ENCODE results near the gene CAMK1. TPM values are rescaled to one million over a fixed set of nuclear protein-coding genes. Genes with fewer than 3 reads are reported as not detected.
A peak's percentile ranks its signal among the peaks of the same experiment; 100 is the strongest.

Gene CAMK1
- total RNA-seq, result 10 to 100 TPM; 27.0 to 27.4 TPM
- 2.9 TPM for polyA plus RNA-seq

DNA sequence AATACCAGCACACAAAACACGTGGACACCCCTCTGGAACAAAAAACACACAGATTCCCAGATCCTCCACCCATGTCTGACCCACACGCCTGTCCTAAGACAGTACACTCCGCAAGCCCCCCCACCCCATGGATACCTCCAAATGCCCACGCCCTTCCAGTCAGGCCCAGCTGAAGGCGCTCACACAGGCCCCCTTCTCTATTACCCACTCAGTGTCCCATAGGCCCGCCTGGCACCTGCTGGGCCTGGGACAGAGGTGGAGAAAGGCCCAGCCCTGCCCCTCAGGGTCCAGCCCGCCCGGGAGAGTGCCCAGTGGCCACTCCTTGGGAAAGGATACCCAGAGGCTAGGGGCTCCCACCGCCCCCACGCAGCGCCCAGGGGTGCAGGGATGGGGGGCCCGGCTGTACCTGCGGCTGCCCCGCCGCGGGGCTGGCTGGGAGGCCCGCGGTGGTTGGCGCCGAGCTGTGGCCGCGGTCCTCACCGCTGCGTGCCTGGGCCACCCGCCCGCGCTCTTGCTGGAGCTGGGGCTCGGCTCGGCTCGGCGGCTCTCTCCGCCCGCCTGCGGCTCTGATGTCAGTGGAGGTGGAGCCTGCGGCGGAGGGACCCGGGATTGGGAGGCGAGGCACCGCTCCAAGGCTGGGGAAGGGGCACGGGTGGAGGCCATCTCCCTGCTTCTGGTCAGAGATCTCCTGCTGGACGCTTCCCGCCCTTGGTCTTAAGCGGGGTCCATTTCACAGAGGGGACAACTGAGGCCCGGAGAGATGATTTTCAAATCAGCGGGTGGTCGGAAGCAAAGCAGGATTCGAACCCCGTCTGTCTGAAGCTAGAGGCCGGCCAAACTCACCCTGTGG is at the start of gene CAMK1:
CAMK1 (minus strand) TSS at position 522 of the 850 bp plus-strand sequence. CDS start 2,198 bp downstream, outside the sequence.
- peaks cover 0 to 6% of the 10 kb centered on the region in 2 donors for H3K27me3 Mint-ChIP-seq
- H3K4me3 Mint-ChIP-seq, result peak within 1 kb of the TSS; percentile 60 to 74 (median 71)
- peaks cover 0 to 3% (median 0%) of the 10 kb centered on the region in 3 donors for H3K36me3 Mint-ChIP-seq
- H3K36me3 ChIP-seq (ENCODE audit: insufficient read depth, low read length), result no peaks in the 10 kb centered on the region
- no peak within 1 kb of the TSS for H3K27ac ChIP-seq (ENCODE audit: low read depth, low read length)
- no peaks in the 10 kb centered on the region for H3K9me3 Mint-ChIP-seq
- ChIA-PET POLR2A (interaction anchor here (0.6 to 0.8 kb wide), 3 partner anchors 17 to 814 kb away, joined by 5 to 7 read pairs (median 6); partner anchors contain the start of gene ARPC4), CTCF (interaction anchor here (1.3 kb wide), 1 partner anchor 11 kb away, joined by 3 read pairs; no protein-coding TSS in a partner anchor)
- H3K9me3 ChIP-seq (ENCODE audit: low read length), result no peaks in the 10 kb centered on the region
- peak in 4 of 5 donors; percentile 24 to 56 (median 29) for DNase-seq
- peaks cover 15 to 32% (median 16%) of the 10 kb centered on the region in 3 donors for H3K4me1 Mint-ChIP-seq
- peaks cover 8% of the 10 kb centered on the region for H3K4me1 ChIP-seq (ENCODE audit: insufficient read depth, low read length)
- peak within 1 kb of the TSS in 5 of 8 donors; percentile 23 to 97 (median 80) for H3K27ac Mint-ChIP-seq
- H3K27me3 ChIP-seq (ENCODE audit: insufficient read depth, low read length, poor library complexity, severe bottlenecking), result no peaks in the 10 kb centered on the region
- peak within 1 kb of the TSS; percentile 47 for H3K4me3 ChIP-seq (ENCODE audit: low read length)

GRCh38 chr3:9818666-9819335 is 49.1 kb upstream of the CAMK1 start:
- H3K4me1 Mint-ChIP-seq, result no peaks in the 10 kb centered on the region

GRCh38 chr3:9817436-9817835 is 47.7 kb upstream of the CAMK1 start:
- CTCF ChIA-PET, result no interaction called here
- H3K4me1 Mint-ChIP-seq, result no peaks in the 10 kb centered on the region
- H3K4me3 Mint-ChIP-seq, result no peak overlapping the region
- H3K27ac ChIP-seq (ENCODE audit: low read depth, low read length), result no peak overlapping the region
- no peaks in the 10 kb centered on the region for H3K9me3 ChIP-seq (ENCODE audit: low read length)
- H3K9me3 Mint-ChIP-seq, result no peaks in the 10 kb centered on the region
- POLR2A ChIA-PET, result no interaction called here
- peaks cover 0 to 10% (median 6%) of the 10 kb centered on the region in 3 donors for H3K36me3 Mint-ChIP-seq
- no peak overlapping the region for H3K4me3 ChIP-seq (ENCODE audit: low read length)
- H3K4me1 ChIP-seq (ENCODE audit: insufficient read depth, low read length), result no peaks in the 10 kb centered on the region
- peaks cover 3% of the 10 kb centered on the region for H3K36me3 ChIP-seq (ENCODE audit: insufficient read depth, low read length)
- no peak for DNase-seq
- no peaks in the 10 kb centered on the region for H3K27me3 ChIP-seq (ENCODE audit: insufficient read depth, low read length, poor library complexity, severe bottlenecking)
- peak overlapping the region in 1 of 8 donors; percentile 54 for H3K27ac Mint-ChIP-seq
- H3K27me3 Mint-ChIP-seq, result no peaks in the 10 kb centered on the region

More at GRCh38 chr3:9818666-9819335, 49.1 kb upstream of the CAMK1 start:
- H3K36me3 Mint-ChIP-seq, result peaks cover 0 to 6% (median 6%) of the 10 kb centered on the region in 3 donors
- H3K27ac Mint-ChIP-seq, result peak overlapping the region in 1 of 8 donors; percentile 1
- Histone ChIP-seq H3K36me3 (ENCODE audit: insufficient read depth, low read length) (peaks cover 3% of the 10 kb centered on the region), H3K4me3 (ENCODE audit: low read length) (no peak overlapping the region), H3K27ac (ENCODE audit: low read depth, low read length) (no peak overlapping the region), H3K4me1 (ENCODE audit: insufficient read depth, low read length) (no peaks in the 10 kb centered on the region), H3K27me3 (ENCODE audit: insufficient read depth, low read length, poor library complexity, severe bottlenecking) (no peaks in the 10 kb centered on the region), H3K9me3 (ENCODE audit: low read length) (no peaks in the 10 kb centered on the region)
- POLR2A ChIA-PET, result no interaction called here
- CTCF ChIA-PET, result no interaction called here
- H3K27me3 Mint-ChIP-seq, result no peaks in the 10 kb centered on the region
- H3K4me3 Mint-ChIP-seq, result no peak overlapping the region
- DNase-seq, result no peak
- no peaks in the 10 kb centered on the region for H3K9me3 Mint-ChIP-seq

- peaks cover 3% of the 10 kb centered on the region for H3K36me3 ChIP-seq (ENCODE audit: insufficient read depth, low read length)
- Mint-ChIP-seq H3K36me3 (peaks cover 0 to 11% (median 2%) of the 10 kb centered on the region in 3 donors), H3K27me3 (no peaks in the 10 kb centered on the region), H3K27ac (peak overlapping the region in 1 of 8 donors; percentile 77), H3K9me3 (no peaks in the 10 kb centered on the region), H3K4me3 (no peak overlapping the region), H3K4me1 (peaks cover 5 to 10% (median 9%) of the 10 kb centered on the region in 3 donors)
- ChIA-PET POLR2A (no interaction called here), CTCF (no interaction called here)
- H3K4me1 ChIP-seq (ENCODE audit: insufficient read depth, low read length), result peaks cover 1% of the 10 kb centered on the region
- no peak overlapping the region for H3K27ac ChIP-seq (ENCODE audit: low read depth, low read length)
- H3K9me3 ChIP-seq (ENCODE audit: low read length), result no peaks in the 10 kb centered on the region
- no peaks in the 10 kb centered on the region for H3K27me3 ChIP-seq (ENCODE audit: insufficient read depth, low read length, poor library complexity, severe bottlenecking)
- no peak for DNase-seq
- no peak overlapping the region for H3K4me3 ChIP-seq (ENCODE audit: low read length)
Observed at GRCh38 chr3:9815986-9816385, 46.2 kb upstream of the CAMK1 start.

DNA sequence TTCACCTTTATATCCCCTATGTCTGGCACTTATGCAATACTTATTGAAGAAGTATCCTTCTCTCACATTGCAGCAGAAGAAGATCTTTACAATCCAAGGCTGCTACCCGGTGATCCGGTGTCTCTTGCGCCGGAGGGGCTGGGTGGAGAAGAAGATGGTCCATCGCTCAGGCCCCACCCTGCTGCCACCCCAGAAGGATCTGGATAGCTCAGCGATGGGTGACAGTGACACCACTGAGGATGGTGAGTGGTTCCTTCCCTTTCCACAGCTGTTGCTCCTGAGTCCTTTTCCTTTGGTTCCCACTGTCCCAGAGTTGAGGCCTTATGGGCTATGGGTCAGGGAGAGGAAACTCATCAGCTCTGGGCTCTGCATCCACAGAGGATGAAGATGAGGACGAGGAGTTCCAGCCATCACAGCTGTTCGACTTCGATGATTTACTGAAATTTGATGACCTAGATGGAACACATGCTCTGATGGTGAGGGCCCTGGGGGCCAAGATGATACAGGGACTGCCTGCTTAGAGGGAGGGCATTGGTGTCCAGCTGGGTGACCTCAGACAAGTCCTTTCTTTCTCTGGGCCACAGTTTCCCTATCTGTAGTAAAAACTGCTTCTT is 43.2 kb upstream of the CAMK1 start:
- Histone ChIP-seq H3K36me3 (ENCODE audit: insufficient read depth, low read length) (no peaks in the 10 kb centered on the region), H3K4me1 (ENCODE audit: insufficient read depth, low read length) (peaks cover 23% of the 10 kb centered on the region), H3K27me3 (ENCODE audit: insufficient read depth, low read length, poor library complexity, severe bottlenecking) (no peaks in the 10 kb centered on the region), H3K27ac (ENCODE audit: low read depth, low read length) (no peak overlapping the region), H3K4me3 (ENCODE audit: low read length) (no peak overlapping the region), H3K9me3 (ENCODE audit: low read length) (no peaks in the 10 kb centered on the region)
- Mint-ChIP-seq H3K9me3 (no peaks in the 10 kb centered on the region), H3K27me3 (no peaks in the 10 kb centered on the region), H3K4me1 (peaks cover 29 to 34% (median 34%) of the 10 kb centered on the region in 3 donors), H3K36me3 (peaks cover 0 to 14% (median 0%) of the 10 kb centered on the region in 3 donors), H3K27ac (peak overlapping the region in 2 of 8 donors; percentile 33 to 58), H3K4me3 (peak overlapping the region in 1 of 7 donors; percentile 33)
- DNase-seq, result no peak
- ChIA-PET CTCF (interaction anchor here (1.1 kb wide), 1 partner anchor 22 kb away, joined by 3 read pairs; no protein-coding TSS in a partner anchor), POLR2A (no interaction called here)

GRCh38 chr3:9810846-9811245 is 41.1 kb upstream of the CAMK1 start:
- Mint-ChIP-seq H3K27ac (peak overlapping the region in 7 of 8 donors; percentile 69 to 91 (median 78)), H3K36me3 (peaks cover 0 to 27% (median 0%) of the 10 kb centered on the region in 3 donors), H3K4me3 (peak overlapping the region; percentile 79 to 98 (median 88)), H3K4me1 (peaks cover 36 to 46% (median 46%) of the 10 kb centered on the region in 3 donors), H3K27me3 (no peaks in the 10 kb centered on the region), H3K9me3 (no peaks in the 10 kb centered on the region)
- Histone ChIP-seq H3K27me3 (ENCODE audit: insufficient read depth, low read length, poor library complexity, severe bottlenecking) (no peaks in the 10 kb centered on the region), H3K27ac (ENCODE audit: low read depth, low read length) (no peak overlapping the region), H3K9me3 (ENCODE audit: low read length) (no peaks in the 10 kb centered on the region), H3K4me1 (ENCODE audit: insufficient read depth, low read length) (peaks cover 28% of the 10 kb centered on the region), H3K4me3 (ENCODE audit: low read length) (peak overlapping the region; percentile 63), H3K36me3 (ENCODE audit: insufficient read depth, low read length) (peaks cover 4% of the 10 kb centered on the region)
- no peak for DNase-seq
- ChIA-PET CTCF (no interaction called here), POLR2A (no interaction called here)

- CTCF ChIA-PET, result interaction anchor here (1.4 kb wide), 1 partner anchor 18 kb away, joined by 5 read pairs; the partner anchor contains the start of genes ARPC4 and TADA3
- POLR2A ChIA-PET, result interaction anchor here (0.7 to 3.0 kb wide), 5 partner anchors 11 to 138 kb away, joined by 3 to 37 read pairs (median 6); partner anchors contain the start of genes ARPC4, JAGN1 and TADA3
- H3K27me3 Mint-ChIP-seq, result no peaks in the 10 kb centered on the region
- no peaks in the 10 kb centered on the region for H3K9me3 Mint-ChIP-seq
- Histone ChIP-seq H3K4me3 (ENCODE audit: low read length) (peak overlapping the region; percentile 63), H3K36me3 (ENCODE audit: insufficient read depth, low read length) (peaks cover 9% of the 10 kb centered on the region), H3K27me3 (ENCODE audit: insufficient read depth, low read length, poor library complexity, severe bottlenecking) (no peaks in the 10 kb centered on the region), H3K9me3 (ENCODE audit: low read length) (no peaks in the 10 kb centered on the region), H3K4me1 (ENCODE audit: insufficient read depth, low read length) (peaks cover 28% of the 10 kb centered on the region), H3K27ac (ENCODE audit: low read depth, low read length) (peak overlapping the region; percentile 71)
- H3K36me3 Mint-ChIP-seq, result peaks cover 0 to 32% (median 0%) of the 10 kb centered on the region in 3 donors
- peaks cover 36 to 46% (median 46%) of the 10 kb centered on the region in 3 donors for H3K4me1 Mint-ChIP-seq
- peak overlapping the region; percentile 65 to 91 (median 71) for H3K27ac Mint-ChIP-seq
- peak overlapping the region; percentile 79 to 98 (median 88) for H3K4me3 Mint-ChIP-seq
- no peak for DNase-seq
Observed at GRCh38 chr3:9810433-9810770, 40.7 kb upstream of the CAMK1 start.

Measured in CD8-positive, alpha-beta memory T cell (primary cell).